Measurements from ENCODE around the gene HPS5.

- TF ChIP-seq CTCF (conservative IDR thresholded peaks at IDR 0.05; ENCODE audit: low read depth, low read length) (no peak), EZH2 (IDR thresholded peaks at IDR 0.05; ENCODE audit: borderline replicate concordance, low read depth, low read length, poor library complexity, severe bottlenecking) (no peak)
These were observed 30.6 kb upstream of the HPS5 start for GRCh38 chr11:18352581-18352980.
